ENCODE data around the gene MACROD1. TPM values are rescaled to one million over a fixed set of nuclear protein-coding genes. Genes with fewer than 3 reads are reported as not detected.
A peak's percentile ranks its signal among the peaks of the same experiment; 100 is the strongest.

MACROD1 gene
- total and polyA plus RNA-seq, 2 of the 13 experiments (the other 11 are each of a cell fraction or from before 2014, with no cell fraction given), result 23.1 to 34.5 TPM

DNA sequence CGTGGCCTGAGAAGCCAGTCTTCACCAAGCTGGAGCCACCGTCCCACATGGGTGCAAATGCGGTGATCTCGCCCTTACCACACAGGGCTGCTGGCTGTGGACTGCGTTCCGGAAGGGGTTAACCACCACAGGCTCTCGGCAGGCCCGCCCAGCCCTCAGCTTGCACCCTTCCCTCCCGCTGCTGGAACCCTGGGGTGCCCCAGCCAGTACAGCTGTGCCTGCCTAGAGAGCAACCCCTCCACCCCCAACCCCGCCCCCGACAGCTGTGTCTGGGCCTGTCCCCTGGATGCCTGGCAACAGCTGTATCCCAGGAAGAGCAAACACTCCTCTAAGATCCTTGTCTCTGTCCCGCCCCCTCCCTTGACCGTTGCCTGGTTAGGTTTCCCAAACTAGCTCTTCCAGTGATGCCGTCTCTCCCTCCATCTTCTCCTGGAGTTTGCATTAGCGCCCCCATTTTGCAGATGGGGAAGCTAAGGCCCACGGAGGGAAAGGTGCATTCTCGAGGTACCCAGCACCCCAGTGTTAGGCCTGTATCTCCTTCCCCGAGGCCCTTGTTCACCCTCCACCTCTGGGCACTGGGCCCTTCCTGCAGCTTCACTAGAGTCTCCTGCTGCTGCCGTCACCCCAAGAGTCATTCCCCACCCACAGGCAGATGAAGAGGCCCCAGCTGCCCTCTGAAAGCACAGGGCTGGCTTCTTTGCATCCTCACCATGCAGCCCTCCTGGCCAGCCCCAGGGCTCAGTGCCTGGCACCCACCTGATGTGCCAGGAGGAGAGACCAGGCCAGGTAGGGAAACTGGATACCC, 204.1 kb downstream of the MACROD1 start:
- Histone ChIP-seq H3K36me3 (replicated peaks in 1 of 2; ENCODE audit: control insufficient read depth in 1 of 2, insufficient read depth in 2 of 2, low read length in 2 of 2) (no peaks in the 10 kb centered on the region), H3K27ac (ENCODE audit: extremely low read length, insufficient read depth, low read length) (no peak overlapping the region), H3K9me3 (ENCODE audit: low read length) (no peaks in the 10 kb centered on the region), H2AFZ (ENCODE audit: low read length) (no peak overlapping the region), H3K4me2 (ENCODE audit: low read depth, low read length) (peak overlapping the region; percentile 27; the same call in 1 of the 2 replicates), H3K79me2 (ENCODE audit: insufficient read depth, low read length) (no peaks in the 10 kb centered on the region), H3K4me1 (ENCODE audit: insufficient read depth, low read length) (peaks cover 36% of the 10 kb centered on the region), H3K4me3 (replicated peaks in 1 of 3; ENCODE audit: insufficient read depth in 1 of 3, low read depth in 2 of 3, low read length in 3 of 3) (no peak overlapping the region), H3K27me3 (ENCODE audit: control insufficient read depth in 1 of 2, insufficient read depth in 2 of 2, low read length in 2 of 2) (no peaks in the 10 kb centered on the region), H4K20me1 (ENCODE audit: insufficient read depth, low read length) (no peaks in the 10 kb centered on the region), H3K9ac (ENCODE audit: insufficient read depth, low read depth, low read length) (no peak overlapping the region)
- in situ Hi-C loops (cut with HindIII; ENCODE audit: extremely low pct_ligation_motif_present, low pct_unique_long_range_greater_than_20kb) (no loop called here), intact Hi-C loops (cut with micrococcal nuclease; ENCODE audit: unreplicated experiment) (no loop called here)
- DNase-seq (ENCODE audit: low spot score), result peak; percentile 46
- ChIA-PET POLR2A (interaction anchor here (1.1 to 1.5 kb wide), 2 partner anchors 17 to 133 kb away, joined by 4 to 6 read pairs; no protein-coding TSS in a partner anchor), CTCF (ENCODE audit: low intra/inter-chr PET ratio, low total read pairs) (no interaction called here)
- ATAC-seq, result peak; percentile 64
- TF ChIP-seq BCL6 (CRISPR knock-in tag; IDR thresholded peaks at IDR 0.05) (peak; percentile 52), CHD4 (IDR thresholded peaks at IDR 0.05; ENCODE audit: borderline replicate concordance, low read length) (0 out of 2 replicates have a peak, but pooled peaks have one; percentile 16), ZNF652 (CRISPR knock-in tag; IDR thresholded peaks at IDR 0.05; ENCODE audit: borderline replicate concordance, low read depth) (peak; percentile 81), ZNF629 (CRISPR knock-in tag; conservative IDR thresholded peaks at IDR 0.05) (peak; percentile 85), CREM (IDR thresholded peaks at IDR 0.05) (no peak), CREM (CRISPR knock-in tag; IDR thresholded peaks at IDR 0.05) (no peak)
- TF ChIP-seq, protein P1, sequence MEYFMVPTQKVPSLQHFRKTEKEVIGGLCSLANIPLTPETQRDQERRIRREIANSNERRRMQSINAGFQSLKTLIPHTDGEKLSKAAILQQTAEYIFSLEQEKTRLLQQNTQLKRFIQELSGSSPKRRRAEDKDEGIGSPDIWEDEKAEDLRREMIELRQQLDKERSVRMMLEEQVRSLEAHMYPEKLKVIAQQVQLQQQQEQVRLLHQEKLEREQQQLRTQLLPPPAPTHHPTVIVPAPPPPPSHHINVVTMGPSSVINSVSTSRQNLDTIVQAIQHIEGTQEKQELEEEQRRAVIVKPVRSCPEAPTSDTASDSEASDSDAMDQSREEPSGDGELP (IDR thresholded peaks at IDR 0.05; ENCODE audit: borderline replicate concordance, low read depth), result peak; percentile 62; the same call in 1 of the 2 replicates
- BruUV-seq (replicated peaks), result no TSS peak
- WGBS (ENCODE audit: low lambda C conversion rate), result 13% methylated on average over 9 of the region's 19 CpGs
- FAIRE-seq, result no peak

DNA sequence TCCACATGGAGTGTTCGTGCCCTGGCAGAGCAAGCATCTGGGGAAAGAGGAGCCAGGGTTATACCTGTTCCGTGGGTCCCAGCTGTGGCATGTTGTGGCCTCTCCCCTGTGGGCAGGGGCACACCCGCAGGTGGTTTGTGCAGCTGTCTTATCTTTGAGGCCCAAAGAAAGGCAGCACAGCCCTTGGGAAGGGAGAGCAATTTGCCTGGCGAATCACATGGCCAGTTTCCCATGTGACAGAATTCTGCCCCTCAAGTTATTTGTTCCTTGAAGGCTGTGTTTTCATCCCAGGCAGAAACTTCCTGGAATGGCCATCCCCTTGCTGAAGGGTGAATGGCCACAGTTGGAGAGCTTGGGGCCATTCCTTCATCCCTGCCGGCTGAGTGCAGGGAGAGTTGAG, 207.9 kb downstream of the MACROD1 start:
- H4K20me1 ChIP-seq (ENCODE audit: insufficient read depth, low read length), result no peaks in the 10 kb centered on the region
- H3K36me3 ChIP-seq (replicated peaks in 1 of 2; ENCODE audit: control insufficient read depth in 1 of 2, insufficient read depth in 2 of 2, low read length in 2 of 2), result peaks cover 17 to 32% of the 10 kb centered on the region in 2 experiments; a peak in 4 of 5 replicates
- in situ Hi-C loops (cut with HindIII; ENCODE audit: extremely low pct_ligation_motif_present, low pct_unique_long_range_greater_than_20kb) (no loop called here), intact Hi-C loops (cut with micrococcal nuclease; ENCODE audit: unreplicated experiment) (no loop called here)
- no peak overlapping the region for H3K4me3 ChIP-seq (replicated peaks in 1 of 3; ENCODE audit: insufficient read depth in 1 of 3, low read depth in 2 of 3, low read length in 3 of 3)
- FAIRE-seq, result no peak
- H3K9ac ChIP-seq (ENCODE audit: insufficient read depth, low read depth, low read length), result no peak overlapping the region
- no peaks in the 10 kb centered on the region for H3K27me3 ChIP-seq (ENCODE audit: control insufficient read depth in 1 of 2, insufficient read depth in 2 of 2, low read length in 2 of 2)
- BruUV-seq (replicated peaks), result no TSS peak
- no peak for DNase-seq (ENCODE audit: low spot score)
- peaks cover 36% of the 10 kb centered on the region for H3K4me1 ChIP-seq (ENCODE audit: insufficient read depth, low read length)
- H3K9me3 ChIP-seq (ENCODE audit: low read length), result no peaks in the 10 kb centered on the region
- no peak overlapping the region for H3K4me2 ChIP-seq (ENCODE audit: low read depth, low read length)
- no peak for ATAC-seq
- WGBS (ENCODE audit: low lambda C conversion rate), result 97% methylated on average over 5 of the region's 5 CpGs
- ChIA-PET POLR2A (interaction anchor here (0.6 to 2.0 kb wide), 2 partner anchors 12 to 129 kb away, joined by 3 to 7 read pairs; no protein-coding TSS in a partner anchor), CTCF (ENCODE audit: low intra/inter-chr PET ratio, low total read pairs) (no interaction called here)
- no peak overlapping the region for H3K27ac ChIP-seq (ENCODE audit: extremely low read length, insufficient read depth, low read length)
- TF ChIP-seq RXRA (CRISPR knock-in tag; IDR thresholded peaks at IDR 0.05), result no peak
- no peak for TF ChIP-seq ZFP36L1 (CRISPR knock-in tag; IDR thresholded peaks at IDR 0.05)
- H2AFZ ChIP-seq (ENCODE audit: low read length), result no peak overlapping the region
- no peaks in the 10 kb centered on the region for H3K79me2 ChIP-seq (ENCODE audit: insufficient read depth, low read length)

Measured in HepG2 (cell line).